ENCODE measurements around the gene CTNNA1. TPM values are rescaled to one million over a fixed set of nuclear protein-coding genes. Genes with fewer than 3 reads are reported as not detected.
A peak's percentile ranks its signal among the peaks of the same experiment; 100 is the strongest.
"Not testable (repeated sequence)": the region's sequence is repeated elsewhere in the genome, so short reads cannot be mapped to it uniquely, and the experiment has no call there.

The CTNNA1 gene
- total RNA-seq: 304 TPM

DNA sequence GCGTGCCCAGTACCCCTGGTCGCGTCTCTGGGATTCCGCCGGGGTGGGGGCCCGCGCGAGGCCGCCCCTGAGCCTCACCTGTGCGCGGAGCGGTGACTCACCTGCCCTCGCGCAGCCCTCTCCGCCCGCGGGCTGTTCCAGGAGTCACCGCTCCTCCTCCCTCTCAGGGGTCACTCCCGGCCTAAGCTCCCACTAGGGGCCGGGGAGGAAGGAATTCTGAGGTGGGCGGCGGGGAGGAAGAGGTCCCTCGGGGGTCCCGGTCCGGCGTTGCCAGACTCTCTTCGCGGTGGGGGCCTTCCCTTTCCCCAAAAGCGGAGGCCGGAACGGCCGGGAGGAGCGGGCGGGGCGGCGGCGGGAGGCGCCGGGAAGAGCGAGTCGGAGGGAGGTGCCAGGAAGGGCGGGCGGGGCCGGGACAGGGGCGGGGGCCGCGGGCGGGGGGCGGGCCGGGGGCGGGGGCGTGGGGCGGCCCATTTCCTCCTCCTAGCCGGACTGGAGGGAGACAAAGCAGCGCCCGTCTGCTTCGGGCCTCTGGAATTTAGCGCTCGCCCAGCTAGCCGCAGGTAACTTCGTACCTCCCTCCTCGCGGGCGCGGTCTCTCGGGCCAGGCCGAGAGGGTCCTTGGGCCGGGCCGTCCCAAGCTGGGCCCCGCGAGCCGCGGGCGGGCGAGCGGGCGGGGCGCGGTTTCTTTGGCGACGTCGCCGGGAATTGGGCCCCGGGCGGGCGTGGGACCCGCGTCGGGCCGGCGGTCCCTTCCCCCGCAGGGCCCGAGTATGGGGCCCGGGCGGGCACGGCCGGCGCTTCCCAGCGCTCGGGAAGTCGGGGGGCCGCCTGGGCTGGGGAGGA, at the start of gene CTNNA1:
TSS of gene CTNNA1 (plus strand) at position 475 of the 843 bp plus-strand sequence. CDS start 28,500 bp downstream, outside the sequence.
- no peaks in the 10 kb centered on the region for H3K9me3 ChIP-seq
- peak within 1 kb of the TSS; percentile 92 to 94 for H3K4me3 ChIP-seq
- H3K4me1 ChIP-seq: peaks cover 35% of the 10 kb centered on the region
- intact Hi-C loops (cut with DNase I): loop anchor here (10.0 kb wide), 1 partner anchor 178 kb away; the partner anchor contains the start of gene HSPA9
- peak within 1 kb of the TSS; percentile 96 for H3K27ac ChIP-seq
- peak in 1 of 2 donors; percentile 73 for TF ChIP-seq POLR2AphosphoS5 (IDR thresholded peaks at IDR 0.05; ENCODE audit: insufficient read depth in 1 of 2, low read depth in 1 of 2)
- peak in 1 of 2 donors; percentile 73 for TF ChIP-seq POLR2A (IDR thresholded peaks at IDR 0.05)
- TF ChIP-seq, protein P1, sequence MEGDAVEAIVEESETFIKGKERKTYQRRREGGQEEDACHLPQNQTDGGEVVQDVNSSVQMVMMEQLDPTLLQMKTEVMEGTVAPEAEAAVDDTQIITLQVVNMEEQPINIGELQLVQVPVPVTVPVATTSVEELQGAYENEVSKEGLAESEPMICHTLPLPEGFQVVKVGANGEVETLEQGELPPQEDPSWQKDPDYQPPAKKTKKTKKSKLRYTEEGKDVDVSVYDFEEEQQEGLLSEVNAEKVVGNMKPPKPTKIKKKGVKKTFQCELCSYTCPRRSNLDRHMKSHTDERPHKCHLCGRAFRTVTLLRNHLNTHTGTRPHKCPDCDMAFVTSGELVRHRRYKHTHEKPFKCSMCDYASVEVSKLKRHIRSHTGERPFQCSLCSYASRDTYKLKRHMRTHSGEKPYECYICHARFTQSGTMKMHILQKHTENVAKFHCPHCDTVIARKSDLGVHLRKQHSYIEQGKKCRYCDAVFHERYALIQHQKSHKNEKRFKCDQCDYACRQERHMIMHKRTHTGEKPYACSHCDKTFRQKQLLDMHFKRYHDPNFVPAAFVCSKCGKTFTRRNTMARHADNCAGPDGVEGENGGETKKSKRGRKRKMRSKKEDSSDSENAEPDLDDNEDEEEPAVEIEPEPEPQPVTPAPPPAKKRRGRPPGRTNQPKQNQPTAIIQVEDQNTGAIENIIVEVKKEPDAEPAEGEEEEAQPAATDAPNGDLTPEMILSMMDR (IDR thresholded peaks at IDR 0.05): no peak
- peak in 1 of 2 donors; percentile 91 for DNase-seq (ENCODE audit: extremely low spot score in 2 of 2)
- H3K36me3 ChIP-seq: peaks cover 0 to 3% of the 10 kb centered on the region in 2 donors
- no peaks in the 10 kb centered on the region for H3K27me3 ChIP-seq

DNA sequence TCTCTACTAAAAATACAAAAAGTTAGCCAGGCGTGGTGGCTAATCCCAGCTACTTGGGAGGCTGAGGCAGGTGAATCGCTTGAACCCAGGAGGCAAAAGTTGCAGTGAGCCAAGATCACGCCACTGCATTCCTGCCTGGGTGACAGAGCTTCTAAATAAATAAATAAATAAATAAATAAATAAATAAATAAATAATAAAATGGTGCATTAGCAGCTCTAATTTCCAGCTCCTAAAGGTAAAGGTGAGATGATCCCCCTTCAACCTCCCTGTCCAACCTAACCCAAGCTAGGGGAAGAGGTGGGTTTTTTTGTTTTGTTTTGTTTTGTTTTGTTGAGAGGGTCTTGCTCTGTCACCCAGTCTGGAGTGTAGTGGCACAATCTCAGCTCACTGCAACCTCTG, 49.4 kb upstream of the CTNNA1 start:
- intact Hi-C loops (cut with DNase I): not testable (repeated sequence)

GRCh38 chr5:138705007-138705406, 48.2 kb upstream of the CTNNA1 start:
- H3K9me3 ChIP-seq: no peaks in the 10 kb centered on the region
- no peak for DNase-seq (ENCODE audit: extremely low spot score in 2 of 2)
- H3K27me3 ChIP-seq: no peaks in the 10 kb centered on the region
- no peaks in the 10 kb centered on the region for H3K4me1 ChIP-seq
- no peak overlapping the region for H3K4me3 ChIP-seq
- TF ChIP-seq POLR2AphosphoS5 (IDR thresholded peaks at IDR 0.05; ENCODE audit: insufficient read depth in 1 of 2, low read depth in 1 of 2): no peak
- TF ChIP-seq, protein P1 (IDR thresholded peaks at IDR 0.05): no peak
- TF ChIP-seq POLR2A (IDR thresholded peaks at IDR 0.05): no peak
- intact Hi-C loops (cut with DNase I): no loop called here
- H3K36me3 ChIP-seq: no peaks in the 10 kb centered on the region
- H3K27ac ChIP-seq: no peak overlapping the region

More for the DNA sequence above, 49.4 kb upstream of the CTNNA1 start:
- H3K9me3 ChIP-seq; H3K4me3 ChIP-seq; H3K4me1 ChIP-seq; H3K27me3 ChIP-seq; DNase-seq (ENCODE audit: extremely low spot score in 2 of 2); H3K36me3 ChIP-seq; H3K27ac ChIP-seq: not testable (repeated sequence)

GRCh38 chr5:138705567-138705966, 47.7 kb upstream of the CTNNA1 start:
- DNase-seq (ENCODE audit: extremely low spot score in 2 of 2): no peak
- TF ChIP-seq POLR2A (IDR thresholded peaks at IDR 0.05) (no peak), POLR2AphosphoS5 (IDR thresholded peaks at IDR 0.05; ENCODE audit: insufficient read depth in 1 of 2, low read depth in 1 of 2) (no peak)
- no peaks in the 10 kb centered on the region for H3K36me3 ChIP-seq
- no peaks in the 10 kb centered on the region for H3K27me3 ChIP-seq
- no peaks in the 10 kb centered on the region for H3K9me3 ChIP-seq
- no peaks in the 10 kb centered on the region for H3K4me1 ChIP-seq
- no peak overlapping the region for H3K27ac ChIP-seq
- H3K4me3 ChIP-seq: no peak overlapping the region
- intact Hi-C loops (cut with DNase I): no loop called here

DNA sequence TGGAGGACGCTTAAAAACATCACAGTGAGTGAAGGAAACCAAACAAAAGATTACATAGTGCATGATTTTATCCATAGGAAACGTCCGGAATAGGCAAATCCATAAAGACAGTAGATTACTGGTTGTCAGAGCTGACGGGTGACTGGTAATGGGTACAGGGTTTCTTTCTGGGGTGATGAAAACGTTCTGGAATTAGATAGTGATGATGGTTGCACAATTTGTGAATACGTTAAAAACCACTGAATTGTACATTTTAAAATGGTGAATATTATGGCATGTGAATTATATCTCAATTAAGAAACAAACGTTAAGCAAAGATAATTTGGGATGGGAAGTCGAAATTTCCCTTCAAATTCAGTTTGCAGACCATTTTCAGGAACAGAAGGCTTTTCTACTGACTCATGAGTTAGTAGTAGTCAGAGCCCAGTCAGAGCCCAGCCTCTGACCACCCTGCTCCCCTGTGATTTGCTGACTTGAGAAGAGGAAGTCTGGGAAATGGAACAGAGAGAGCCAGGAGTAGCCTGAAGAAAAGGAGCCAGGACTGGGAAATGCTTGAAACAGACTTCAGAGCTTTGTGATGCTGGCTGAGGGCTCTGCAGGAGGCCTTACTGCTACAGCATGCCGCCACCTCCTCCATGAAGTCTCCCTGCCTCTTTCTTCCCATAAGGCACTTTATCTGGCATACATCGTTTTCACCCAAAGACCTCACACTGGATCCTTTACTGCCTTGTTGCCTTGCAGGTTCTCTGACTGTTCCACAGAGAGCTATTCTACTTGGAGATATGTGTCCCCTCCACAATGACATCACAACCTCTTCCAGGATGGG, 46.4 kb upstream of the CTNNA1 start:
- no peak for DNase-seq (ENCODE audit: extremely low spot score in 2 of 2)
- TF ChIP-seq POLR2A (IDR thresholded peaks at IDR 0.05) (no peak), POLR2AphosphoS5 (IDR thresholded peaks at IDR 0.05; ENCODE audit: insufficient read depth in 1 of 2, low read depth in 1 of 2) (no peak)
- TF ChIP-seq, protein P1 (IDR thresholded peaks at IDR 0.05): no peak
- Histone ChIP-seq H3K9me3 (no peaks in the 10 kb centered on the region), H3K4me1 (no peaks in the 10 kb centered on the region), H3K4me3 (no peak overlapping the region), H3K27me3 (no peaks in the 10 kb centered on the region), H3K36me3 (no peaks in the 10 kb centered on the region), H3K27ac (no peak overlapping the region)
- intact Hi-C loops (cut with DNase I): no loop called here
